Activated CD8-positive, alpha-beta memory T cell treated with anti-CD3 and anti-CD28 coated beads, Interleukin-2, amount 50 U/mL, for 1 hour (primary cell): Measurements from ENCODE around the gene BAIAP3.

Experiments used
- DNase-seq: peaks from one replicate; pipeline ENCODE4 v3.0.0-alpha.2; 2020; ENCODE audit errors: extremely low read depth

The BAIAP3 gene

DNA sequence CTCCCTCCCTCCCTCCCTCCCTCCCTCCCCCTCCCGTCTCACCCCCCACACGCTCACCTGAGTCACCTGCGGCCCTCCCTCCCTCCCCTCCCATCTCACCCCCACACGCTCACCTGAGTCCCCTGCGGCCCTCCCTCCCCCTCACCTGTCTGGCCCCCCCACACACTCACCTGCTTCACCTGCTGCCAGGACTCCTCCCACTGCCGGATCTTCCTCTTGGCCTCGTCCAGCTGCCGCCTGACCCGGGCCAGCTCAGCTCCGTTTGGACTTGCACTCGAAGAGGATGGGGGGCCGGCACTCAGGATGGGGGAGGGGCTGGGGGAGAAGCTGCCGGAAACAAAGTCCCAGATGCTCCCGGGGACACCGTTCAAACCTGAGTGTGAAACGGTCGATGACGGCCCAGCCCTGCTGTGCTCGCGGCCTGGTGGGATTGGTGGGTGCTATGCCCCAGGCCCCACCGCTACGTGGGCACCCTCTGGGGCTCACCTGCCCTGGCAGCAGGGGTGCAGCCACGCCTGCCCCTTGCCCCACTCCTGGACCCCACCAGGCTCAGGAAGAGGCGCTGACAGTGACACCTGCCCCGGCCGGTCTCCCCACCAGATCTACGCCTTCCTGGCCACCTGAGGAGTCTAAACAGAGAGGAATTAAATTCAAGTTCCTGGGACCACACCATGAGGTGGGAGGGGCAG, 34.2 kb downstream of the BAIAP3 start:
- no peak for DNase-seq

DNA sequence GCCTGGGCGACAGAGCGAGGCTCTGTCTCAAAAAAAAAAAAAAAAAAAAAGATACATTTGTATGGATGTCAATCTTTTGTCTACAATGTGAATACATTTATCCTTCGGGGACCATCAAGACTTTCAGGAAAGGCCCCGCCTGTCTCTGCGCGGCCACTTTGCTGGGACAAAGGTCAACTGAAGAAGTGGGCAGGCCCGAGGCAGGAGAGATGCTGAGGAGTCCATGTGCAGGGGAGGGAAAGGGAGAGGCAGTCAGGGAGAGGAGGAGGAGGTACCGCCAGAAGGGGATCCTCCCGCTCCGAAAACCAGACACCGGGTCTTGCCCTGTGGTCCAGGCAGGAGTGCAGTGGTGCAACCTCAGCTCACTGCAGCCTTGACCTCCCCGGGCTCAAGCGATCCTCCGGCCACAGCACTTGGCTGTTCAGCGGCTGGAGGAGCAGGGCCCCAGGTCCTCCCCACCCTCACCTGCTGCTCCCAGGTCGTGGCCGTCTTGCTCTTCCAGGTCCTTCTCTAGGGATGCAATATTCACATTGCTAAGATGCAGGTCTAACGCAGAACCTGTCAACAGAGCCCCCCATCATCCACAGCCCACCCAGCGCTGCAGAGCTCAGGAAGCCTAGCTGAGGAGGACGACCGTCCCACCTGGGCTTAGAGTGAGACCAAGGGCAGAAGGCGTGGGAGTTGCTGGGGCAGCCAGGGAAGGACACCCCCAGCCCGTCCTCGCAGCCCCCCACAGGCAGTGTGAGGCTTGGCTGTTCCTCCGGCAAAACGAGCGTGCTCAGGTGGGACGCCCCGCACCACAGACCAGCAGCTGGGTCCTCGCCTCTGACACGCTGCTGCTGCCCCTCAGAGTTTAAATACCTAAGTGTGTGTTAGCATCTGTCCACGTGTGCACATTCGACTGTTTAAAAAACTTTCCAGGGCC, 37.9 kb downstream of the BAIAP3 start:
- no peak for DNase-seq

DNA sequence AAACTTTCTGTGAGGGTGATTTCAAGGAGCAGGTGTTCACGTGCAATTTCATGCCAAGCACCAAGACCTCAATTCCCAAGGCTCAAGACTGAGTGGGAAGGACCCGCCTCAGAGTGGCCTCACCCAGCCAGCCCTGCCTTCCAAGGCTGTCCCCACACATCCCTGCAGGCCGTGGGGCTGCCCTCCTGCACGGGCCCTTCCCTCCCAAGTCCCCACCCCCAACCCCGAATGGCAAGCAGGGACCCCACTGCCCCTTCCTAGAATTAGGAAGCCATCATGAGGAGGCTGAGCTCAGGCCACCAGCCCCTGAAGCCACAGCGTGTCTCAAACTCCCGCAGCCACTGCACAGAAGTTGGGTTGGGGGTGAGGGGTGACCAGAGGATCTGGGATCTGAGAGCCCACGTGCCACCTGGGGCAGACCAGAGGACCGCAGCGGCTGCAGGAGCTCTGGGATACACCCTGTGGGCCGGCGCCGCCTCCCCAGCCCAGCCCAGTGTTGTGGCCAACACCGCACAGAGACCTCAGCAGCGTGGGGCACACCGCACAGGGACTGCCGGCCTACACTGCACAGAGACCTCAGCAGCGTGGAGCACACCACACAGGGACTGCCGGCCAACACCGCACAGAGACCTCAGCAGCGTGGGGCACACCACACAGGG, 39.0 kb downstream of the BAIAP3 start:
- no peak for DNase-seq

GRCh38 chr16:1374418-1375297, 41.2 kb downstream of the BAIAP3 start:
- DNase-seq: no peak

DNA sequence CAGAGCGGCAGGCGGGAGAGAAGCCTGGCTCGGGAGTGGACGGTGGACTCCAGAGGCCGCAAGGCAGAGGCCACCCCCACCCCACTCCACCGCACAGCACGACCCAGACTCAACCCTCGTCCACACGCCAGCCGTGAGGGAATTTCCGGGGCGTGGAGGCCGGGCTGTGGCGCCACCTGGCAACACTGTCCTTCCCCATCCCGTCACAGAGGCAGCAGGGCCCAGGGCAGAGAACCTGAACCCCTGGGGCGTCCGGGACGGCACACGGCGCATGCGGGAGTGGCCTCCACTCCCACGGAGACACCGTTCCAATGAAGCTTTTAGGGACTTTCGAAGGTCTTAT, 41.8 kb downstream of the BAIAP3 start:
- DNase-seq: no peak

DNA sequence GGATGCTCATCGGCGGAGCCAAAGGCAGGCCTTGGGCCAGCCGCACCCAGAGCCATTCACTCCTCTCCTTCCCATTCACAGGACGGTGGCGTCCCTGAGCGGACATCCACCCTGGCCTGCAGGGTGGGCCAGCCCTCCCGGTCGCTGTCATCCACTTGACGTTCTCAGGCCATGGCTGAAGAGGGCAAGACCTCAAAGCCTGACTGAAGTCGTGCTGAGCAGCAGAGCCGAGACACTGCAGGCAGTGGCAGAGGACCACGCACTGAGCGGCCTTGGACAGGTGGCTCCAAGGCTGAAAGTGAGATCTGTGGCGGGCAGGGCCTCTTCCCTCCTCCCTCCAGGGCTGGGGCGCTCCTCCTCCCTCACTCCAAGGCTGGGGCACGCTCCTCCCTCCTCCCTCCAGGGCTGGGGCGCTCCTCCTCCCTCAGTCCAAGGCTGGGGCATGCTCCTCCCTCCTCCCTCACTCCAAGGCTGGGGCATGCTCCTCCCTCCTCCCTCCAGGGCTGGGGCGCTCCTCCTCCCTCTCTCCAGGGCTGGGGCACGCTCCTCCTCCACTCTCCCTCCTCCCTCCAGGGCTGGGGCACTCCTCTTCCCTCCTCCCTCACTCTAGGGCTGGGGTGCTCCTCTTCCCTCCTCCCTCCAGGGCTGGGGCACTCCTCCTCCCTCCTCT, 42.4 kb downstream of the BAIAP3 start:
- DNase-seq: no peak

DNA sequence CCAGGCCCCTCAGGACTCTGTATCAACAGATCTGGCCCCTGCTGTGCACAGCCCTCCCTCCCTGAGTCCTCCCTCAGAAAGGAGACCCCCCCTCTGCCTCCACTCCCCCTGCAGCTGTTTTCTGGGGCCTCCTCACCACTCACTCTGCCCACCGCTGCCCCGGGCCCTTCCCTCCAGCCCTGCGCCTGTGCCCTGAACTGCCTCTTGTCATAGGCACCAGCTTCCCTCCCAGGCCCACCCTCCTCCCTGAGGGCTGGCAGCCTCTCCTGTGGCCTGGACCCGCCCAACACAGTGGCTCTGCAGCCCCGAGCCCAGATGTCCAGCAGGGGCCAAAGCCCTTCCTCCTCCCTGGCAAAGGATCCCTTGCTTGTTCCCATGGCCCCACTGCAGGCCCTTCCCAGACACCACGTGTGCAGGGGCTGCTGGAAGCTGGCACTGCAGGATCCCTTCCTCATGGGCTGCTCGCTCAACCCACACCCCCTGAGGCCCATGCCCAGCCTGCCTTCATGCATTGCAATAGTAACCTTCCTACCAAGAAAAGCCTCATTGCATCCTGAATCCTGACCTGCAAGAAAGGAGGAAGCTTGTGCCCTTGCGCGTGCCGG, 44.1 kb downstream of the BAIAP3 start:
- no peak for DNase-seq

DNA sequence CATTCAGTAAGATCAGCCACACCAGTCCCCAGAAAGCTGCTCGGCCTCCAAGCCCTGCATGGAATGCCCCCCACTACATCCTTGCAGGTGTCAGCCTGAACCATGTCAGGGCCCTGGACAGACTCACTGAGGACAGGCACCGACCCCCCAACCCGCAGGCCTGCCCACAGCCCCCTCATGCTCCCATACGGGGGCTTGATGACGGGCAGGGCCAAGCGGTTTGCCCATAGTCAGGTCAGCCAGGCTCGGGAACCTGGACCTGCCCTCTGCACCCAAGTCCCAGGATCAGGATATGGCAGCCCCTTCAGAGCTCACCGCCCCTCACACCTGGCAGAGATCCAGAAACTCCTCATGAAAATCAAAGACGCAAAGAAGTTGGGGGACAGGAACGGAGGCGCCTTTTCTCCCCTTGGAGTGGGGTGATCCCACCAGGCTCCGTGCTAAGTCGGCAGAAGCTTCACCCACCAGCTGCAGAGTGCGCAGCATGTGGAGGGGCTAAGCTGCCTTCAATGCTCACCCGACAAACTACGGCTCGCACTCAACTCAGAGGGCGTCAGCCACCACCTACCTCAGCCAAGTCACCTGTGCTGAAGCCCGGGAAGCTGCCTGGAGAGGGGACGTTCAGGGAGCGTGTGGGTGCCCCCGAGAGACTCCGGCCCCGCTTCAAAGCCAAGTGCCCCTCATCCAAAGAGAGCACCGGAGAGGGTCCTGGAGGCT, 44.8 kb downstream of the BAIAP3 start:
- DNase-seq: no peak

DNA sequence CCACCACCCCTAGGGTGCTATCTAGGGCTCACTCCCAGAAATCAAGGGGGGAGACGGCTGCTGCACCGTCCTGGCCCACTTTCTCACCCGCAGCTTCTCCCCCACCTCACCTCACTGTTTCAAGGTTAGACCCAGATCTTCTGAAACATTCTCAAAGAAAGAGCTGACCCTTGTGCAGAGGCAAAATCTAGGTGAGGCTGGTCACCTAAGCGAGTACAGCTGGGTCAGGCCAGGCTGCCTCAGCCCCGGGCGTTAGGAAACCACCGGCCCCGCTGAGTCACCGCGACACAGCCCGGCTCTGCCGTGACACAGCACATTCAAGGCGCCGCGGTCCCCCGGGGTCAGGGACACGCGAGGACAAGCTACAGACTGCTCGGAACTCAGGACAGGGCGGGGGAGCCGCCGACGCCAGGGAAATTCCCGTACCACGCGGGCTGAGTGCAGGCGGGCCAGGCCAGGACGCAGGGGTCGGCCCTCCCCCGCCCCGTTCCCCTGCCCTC, 45.4 kb downstream of the BAIAP3 start:
- no peak for DNase-seq

- DNase-seq: no peak
These were observed 46.0 kb downstream of the BAIAP3 start for GRCh38 chr16:1379304-1380076.

DNA sequence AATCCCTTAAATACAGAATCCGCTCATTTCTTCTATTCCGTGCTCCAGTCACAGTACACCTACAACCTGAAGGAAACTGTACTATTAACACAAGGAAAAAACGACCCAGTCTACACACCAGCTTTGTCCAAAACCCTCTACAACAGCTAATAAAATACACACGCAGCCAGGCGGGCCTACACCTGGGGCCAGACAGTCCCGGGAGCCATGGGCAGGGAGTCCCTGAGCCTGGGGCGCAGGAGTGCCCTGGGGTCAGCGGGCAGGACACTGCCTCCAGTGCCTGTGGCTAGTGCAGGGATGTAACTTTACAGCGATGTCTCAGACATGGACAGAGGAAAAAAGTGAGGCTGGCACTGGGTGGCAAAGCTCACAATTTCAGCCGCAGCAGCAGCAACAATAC, 46.8 kb downstream of the BAIAP3 start:
- DNase-seq: no peak

- DNase-seq: no peak
These were observed 48.4 kb downstream of the BAIAP3 start for GRCh38 chr16:1381612-1382406.

- DNase-seq: no peak
These were observed 50.1 kb downstream of the BAIAP3 start for GRCh38 chr16:1383556-1383955.

DNA sequence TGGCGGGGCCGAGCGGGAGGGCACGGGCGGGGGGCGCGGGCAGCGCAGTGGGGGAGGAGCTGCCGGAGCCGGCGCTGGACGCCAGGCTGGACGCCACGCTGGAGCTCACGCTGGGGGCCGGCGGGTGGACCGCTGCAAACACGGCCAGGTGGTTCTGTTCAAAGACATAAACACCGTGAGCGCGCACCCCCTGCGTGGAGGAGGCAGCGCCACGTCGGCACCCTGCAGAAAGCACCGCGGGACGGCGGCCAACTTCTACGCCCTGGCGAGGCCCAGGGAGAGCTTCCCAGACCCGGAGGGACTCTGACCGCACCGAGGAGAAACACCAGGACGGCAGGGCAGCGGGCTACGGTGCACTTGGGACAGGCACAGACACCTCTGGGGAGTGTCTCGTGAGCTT, 51.8 kb downstream of the BAIAP3 start:
- DNase-seq: no peak

DNA sequence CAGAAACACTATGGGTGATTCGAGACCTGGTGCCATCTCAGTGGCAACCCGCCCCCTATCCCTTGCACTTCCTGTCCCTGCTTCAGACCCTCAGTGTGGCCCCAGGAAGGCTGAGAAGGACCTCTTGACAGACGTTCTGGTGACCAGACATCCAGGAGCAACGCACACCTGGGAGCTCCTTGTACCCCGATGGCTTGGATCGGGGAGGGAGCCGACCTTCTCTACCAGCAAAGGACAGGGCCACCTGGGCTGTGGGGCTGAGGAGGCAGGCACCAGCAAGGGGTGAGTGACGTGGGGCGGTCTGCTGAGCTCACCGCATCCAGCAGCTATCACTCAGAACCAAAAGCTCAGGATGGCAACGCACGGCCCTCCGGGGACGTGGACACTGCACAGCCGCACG, 53.9 kb downstream of the BAIAP3 start:
- DNase-seq: no peak

DNA sequence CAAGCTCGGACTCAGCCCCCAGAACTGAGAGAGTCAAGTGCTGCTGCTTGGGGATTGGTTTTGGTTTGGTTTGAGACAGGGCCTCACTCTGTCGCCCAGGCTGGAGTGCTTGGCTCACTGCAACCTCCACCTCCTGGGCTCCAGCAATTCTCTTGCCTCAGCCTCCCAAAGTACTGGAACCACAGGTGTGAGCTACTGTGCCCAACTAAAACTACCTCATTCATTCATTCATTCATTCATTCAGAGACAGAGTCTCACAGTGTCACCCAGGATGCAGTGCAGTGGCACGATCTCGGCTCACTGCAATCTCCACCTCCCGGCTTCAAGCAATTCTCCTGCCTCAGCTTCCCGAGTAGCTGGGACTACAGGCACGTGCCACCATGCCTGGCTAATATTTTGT, 56.3 kb downstream of the BAIAP3 start:
- DNase-seq: no peak

GRCh38 chr16:1390239-1390779, 56.9 kb downstream of the BAIAP3 start:
- no peak for DNase-seq

DNA sequence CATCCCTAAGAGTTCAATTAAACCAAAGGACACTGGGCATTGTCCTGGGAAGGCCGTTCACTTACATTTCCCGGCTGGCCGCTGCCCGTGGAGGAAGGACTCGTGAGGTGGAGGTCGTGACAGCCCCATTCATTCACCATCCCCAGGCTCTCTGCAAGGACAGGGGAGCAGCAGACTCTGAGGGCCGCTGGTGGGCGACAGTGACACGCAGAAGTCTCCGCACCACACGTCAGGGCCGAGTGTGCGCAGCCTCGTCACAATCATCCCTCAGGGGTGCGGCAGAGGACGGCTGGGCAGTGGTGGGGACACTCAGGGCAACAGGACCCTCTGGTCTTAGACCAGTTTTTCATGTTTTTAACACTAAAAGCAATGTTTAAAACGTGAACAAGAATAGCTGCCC, 59.4 kb downstream of the BAIAP3 start:
- no peak for DNase-seq
